Testis (tissue), 3 donors: ENCODE results near the gene BIN1. TPM values are rescaled to one million over a fixed set of nuclear protein-coding genes. Genes with fewer than 3 reads are reported as not detected.
A peak's percentile ranks its signal among the peaks of the same experiment; 100 is the strongest.

Experiments
- DNase-seq: peaks from one replicate; pipeline ENCODE4 v3.0.0-alpha.2; 2019
- H3K27ac ChIP-seq, 2 donors: fragments of 200-600 bp; sonication (generic); one replicate each; pipeline ENCODE4 v1.5.1; 2019
- H3K27me3 ChIP-seq: fragments of 200-600 bp; sonication (generic); one replicate; pipeline ENCODE4 v1.5.1; 2019
- H3K36me3 ChIP-seq: fragments of 200-600 bp; sonication (generic); one replicate; pipeline ENCODE4 v1.5.1; 2017; ENCODE audit warnings: low read depth; ENCODE audit errors: missing control alignments
- H3K4me1 ChIP-seq: fragments of 200-600 bp; sonication (generic); one replicate; pipeline ENCODE4 v1.5.1; 2019
- H3K4me3 ChIP-seq, 2 donors: fragments of 200-600 bp; sonication (generic); one replicate each; pipeline ENCODE4 v1.5.1; 2017 to 2019
- H3K9me3 ChIP-seq: fragments of 200-600 bp; sonication (generic); one replicate; pipeline ENCODE4 v1.5.1; 2017
- CTCF ChIP-seq, 3 experiments: fragments of 450-650 bp in 2 of 3; fragments of 200-600 bp in 1 of 3; sonication (generic) in 1 of 3; IDR thresholded peaks; one replicate each; pipeline ENCODE4 v1.5.1; 2016 to 2019; ENCODE audit warnings: antibody characterized with exemption in 3 of 3, mild to moderate bottlenecking in 2 of 3, moderate library complexity in 1 of 3
- POLR2A ChIP-seq: fragments of 450-650 bp; IDR thresholded peaks from one replicate; pipeline ENCODE4 v1.6.1; 2017; ENCODE audit warnings: antibody characterized with exemption, mild to moderate bottlenecking, moderate library complexity
- WGBS, 2 donors: methylation state at CpG; one replicate each; pipeline ENCODE4 v1.1.5; 2018; 5-methylcytosine and 5-hydroxymethylcytosine counted together
- intact Hi-C: fragments of 100-400 bp; cut with DNase I; formaldehyde crosslinking; loops from one replicate; pipeline ENCODE4 v1.15.1; 2023; ENCODE audit warnings: low total_unique reads
- polyA plus RNA-seq: library from polyadenylated mRNA; stranded (reverse); fragments of 350-450 nt; fragmentation: Illumina TruSeq; extraction: RNeasy Lipid Tissue Mini Kit (QIAGEN cat#74804); gene quantifications from one replicate; pipeline ENCODE4 v1.2.3, GENCODE V29; 2014; ENCODE audit warnings: low read depth, low replicate concordance; ENCODE audit not compliant: insufficient read depth
- total RNA-seq, 2 donors: library from RNA; depleted of rRNA; stranded (reverse); fragments of >200 nt; gene quantifications; one replicate each; pipeline ENCODE4 v1.2.3, GENCODE V29; 2016

The BIN1 gene
- total and polyA plus RNA-seq, 3 donors from 2014 or later = 25.0 to 38.8 (median 28.7) TPM

- Histone ChIP-seq H3K27ac (peak overlapping the region; percentile 55 to 72), H3K27me3 (no peaks in the 10 kb centered on the region), H3K9me3 (no peaks in the 10 kb centered on the region), H3K4me1 (peaks cover 6% of the 10 kb centered on the region), H3K4me3 (peak overlapping the region; percentile 71 to 81), H3K36me3 (no peaks in the 10 kb centered on the region)
- DNase-seq = no peak
- intact Hi-C loops = no loop called here
- 0 to 1% methylated on average over 21 to 41 of the region's 45 CpGs for WGBS, 2 donors
- TF ChIP-seq CTCF (IDR thresholded peaks at IDR 0.05) = no peak
- TF ChIP-seq POLR2A = no peak
These were observed 430 bp downstream of the BIN1 start for GRCh38 chr2:127106457-127106990.

- intact Hi-C loops = no loop called here
- 4 to 6% methylated on average over 17 to 36 of the region's 51 CpGs for WGBS, 2 donors
- TF ChIP-seq CTCF (IDR thresholded peaks at IDR 0.05) = no peak
- no peak for TF ChIP-seq POLR2A
- no peak for DNase-seq
- peaks cover 6% of the 10 kb centered on the region for H3K4me1 ChIP-seq
- H3K27me3 ChIP-seq = no peaks in the 10 kb centered on the region
- H3K27ac ChIP-seq = peak overlapping the region; percentile 55 to 72
- H3K4me3 ChIP-seq = peak overlapping the region; percentile 71 to 81
- H3K9me3 ChIP-seq = no peaks in the 10 kb centered on the region
- no peaks in the 10 kb centered on the region for H3K36me3 ChIP-seq
These were observed 1.1 kb downstream of the BIN1 start for GRCh38 chr2:127105656-127106456.

- H3K36me3 ChIP-seq = no peaks in the 10 kb centered on the region
- peak overlapping the region in 1 of 2 donors; percentile 55 for H3K27ac ChIP-seq
- intact Hi-C loops = no loop called here
- TF ChIP-seq CTCF (IDR thresholded peaks at IDR 0.05) (no peak), POLR2A (no peak)
- H3K27me3 ChIP-seq = no peaks in the 10 kb centered on the region
- peaks cover 9% of the 10 kb centered on the region for H3K4me1 ChIP-seq
- 71 to 73% methylated on average over 5 to 6 of the region's 6 CpGs for WGBS, 2 donors
- peak overlapping the region; percentile 71 to 81 for H3K4me3 ChIP-seq
- H3K9me3 ChIP-seq = no peaks in the 10 kb centered on the region
- no peak for DNase-seq
These were observed 1.9 kb downstream of the BIN1 start for GRCh38 chr2:127104881-127105655.

- Histone ChIP-seq H3K27ac (no peak overlapping the region), H3K9me3 (no peaks in the 10 kb centered on the region), H3K36me3 (no peaks in the 10 kb centered on the region), H3K4me1 (peaks cover 9% of the 10 kb centered on the region), H3K4me3 (no peak overlapping the region), H3K27me3 (no peaks in the 10 kb centered on the region)
- intact Hi-C loops = no loop called here
- WGBS, 2 donors = 78 to 88% methylated on average over 8 of the region's 8 CpGs
- DNase-seq = no peak
- TF ChIP-seq CTCF (IDR thresholded peaks at IDR 0.05) = no peak
- no peak for TF ChIP-seq POLR2A
These were observed 2.7 kb downstream of the BIN1 start for GRCh38 chr2:127104166-127104660.
